ENCODE measurements around the gene GDPD3.
A peak's percentile ranks its signal among the peaks of the same experiment; 100 is the strongest.

GDPD3 gene

GRCh38 chr16:30143347-30143702 lies 30.0 kb upstream of the GDPD3 start:
- no peak for DNase-seq (ENCODE audit: low read depth in 1 of 2, low spot score in 1 of 2)
- peak overlapping the region; percentile 29; the same call in 1 of the 2 replicates for H3K27ac ChIP-seq (replicated peaks)
- no peak overlapping the region for H3K4me3 ChIP-seq (replicated peaks; ENCODE audit: insufficient read depth, low read length)
- TF ChIP-seq GABPA (IDR thresholded peaks at IDR 0.05; ENCODE audit: low read depth) (no peak), REST (IDR thresholded peaks at IDR 0.05; ENCODE audit: insufficient replicate concordance, low read depth) (no peak), CTCF (IDR thresholded peaks at IDR 0.05; ENCODE audit: insufficient read depth, low read length) (no peak), POLR2AphosphoS5 (IDR thresholded peaks at IDR 0.05; ENCODE audit: low read depth) (no peak), SPI1 (IDR thresholded peaks at IDR 0.05; ENCODE audit: borderline replicate concordance, low read depth) (no peak)
- no peaks in the 10 kb centered on the region for H3K27me3 ChIP-seq (ENCODE audit: insufficient read depth, poor library complexity, severe bottlenecking)

GRCh38 chr16:30142672-30143346 lies 29.5 kb upstream of the GDPD3 start:
- TF ChIP-seq CTCF (IDR thresholded peaks at IDR 0.05; ENCODE audit: insufficient read depth, low read length) (peak; percentile 14), GABPA (IDR thresholded peaks at IDR 0.05; ENCODE audit: low read depth) (no peak), REST (IDR thresholded peaks at IDR 0.05; ENCODE audit: insufficient replicate concordance, low read depth) (no peak), SPI1 (IDR thresholded peaks at IDR 0.05; ENCODE audit: borderline replicate concordance, low read depth) (no peak), POLR2AphosphoS5 (IDR thresholded peaks at IDR 0.05; ENCODE audit: low read depth) (no peak)
- no peak overlapping the region for H3K4me3 ChIP-seq (replicated peaks; ENCODE audit: insufficient read depth, low read length)
- DNase-seq (ENCODE audit: low read depth in 1 of 2, low spot score in 1 of 2) = peak; percentile 29 to 71
- no peaks in the 10 kb centered on the region for H3K27me3 ChIP-seq (ENCODE audit: insufficient read depth, poor library complexity, severe bottlenecking)
- peak overlapping the region; percentile 29; the same call in 1 of the 2 replicates for H3K27ac ChIP-seq (replicated peaks)

- TF ChIP-seq SPI1 (IDR thresholded peaks at IDR 0.05; ENCODE audit: borderline replicate concordance, low read depth) (no peak), GABPA (IDR thresholded peaks at IDR 0.05; ENCODE audit: low read depth) (no peak), CTCF (IDR thresholded peaks at IDR 0.05; ENCODE audit: insufficient read depth, low read length) (no peak), REST (IDR thresholded peaks at IDR 0.05; ENCODE audit: insufficient replicate concordance, low read depth) (no peak), POLR2AphosphoS5 (IDR thresholded peaks at IDR 0.05; ENCODE audit: low read depth) (no peak)
- H3K27ac ChIP-seq (replicated peaks) = no peak overlapping the region
- no peak for DNase-seq (ENCODE audit: low read depth in 1 of 2, low spot score in 1 of 2)
- H3K4me3 ChIP-seq (replicated peaks; ENCODE audit: insufficient read depth, low read length) = no peak overlapping the region
- no peaks in the 10 kb centered on the region for H3K27me3 ChIP-seq (ENCODE audit: insufficient read depth, poor library complexity, severe bottlenecking)
These were observed 28.4 kb upstream of the GDPD3 start for GRCh38 chr16:30141750-30142149.

Measured in HL-60 (cell line).